Naive thymus-derived CD8-positive, alpha-beta T cell (primary cell): ENCODE data around the gene NTN3. TPM values are rescaled to one million over a fixed set of nuclear protein-coding genes. Genes with fewer than 3 reads are reported as not detected.

Experiments used
- ATAC-seq, 2 donors: fragments of 150-1000 bp; cut with Tn5 transposase in 1 of 2; sonication (Bioruptor Pico), chemical (Tn5 transposase) in 1 of 2; 1 replicate in 1 of 2; 2 replicates in 1 of 2; pipeline ENCODE4 v1.10.0; 2021; ENCODE audit warnings: mild to moderate bottlenecking in 2 of 2, moderate library complexity in 2 of 2
- POLR2A ChIA-PET: fragments of 350-600 bp; sonication (Branson Sonifier 250); formaldehyde crosslinking; loops from one replicate; lab custom pipeline; 2021; ENCODE audit warnings: antibody characterized with exemption; lab: Charles Lee
- DNase-seq, 10 donors: peaks; one replicate each; pipeline versions ENCODE4 v3.0.0 to v3.0.0-alpha.2; 2020 to 2022
- H3K27ac Mint-ChIP-seq, 10 donors: one replicate each; pipeline ENCODE4 v1.8.0; 2020 to 2022; ENCODE audit warnings: mild to moderate bottlenecking in 10 of 10, mixed read lengths in 10 of 10, moderate library complexity in 4 of 10, inconsistent platforms in 1 of 10
- H3K27me3 Mint-ChIP-seq, 5 donors: one replicate each; pipeline ENCODE4 v1.8.0; 2021 to 2022; ENCODE audit warnings: mixed read lengths in 5 of 5
- H3K36me3 Mint-ChIP-seq, 3 donors: one replicate each; pipeline ENCODE4 v1.8.0; 2020 to 2022; ENCODE audit warnings: mixed read lengths in 3 of 3, mild to moderate bottlenecking in 2 of 3, inconsistent platforms in 1 of 3
- H3K4me1 Mint-ChIP-seq, 4 donors: one replicate each; pipeline ENCODE4 v1.8.0; 2021 to 2022; ENCODE audit warnings: mixed read lengths in 4 of 4
- H3K4me3 Mint-ChIP-seq, 10 donors: one replicate each; pipeline ENCODE4 v1.8.0; 2020 to 2022; ENCODE audit warnings: mild to moderate bottlenecking in 10 of 10, mixed read lengths in 10 of 10, moderate library complexity in 6 of 10, inconsistent platforms in 1 of 10
- H3K9me3 Mint-ChIP-seq, 9 donors: one replicate each; pipeline ENCODE4 v1.8.0; 2020 to 2022; ENCODE audit warnings: mixed read lengths in 9 of 9, mild to moderate bottlenecking in 3 of 9, inconsistent platforms in 1 of 9, moderate library complexity in 1 of 9
- polyA plus RNA-seq, 3 donors: library from polyadenylated mRNA; unstranded; fragments of 300-500 nt; fragmentation: Illumina TruSeq; gene quantifications; one replicate each; pipeline ENCODE4 v1.2.3, GENCODE V29; 2021
- total RNA-seq, 8 experiments: library from RNA in 2 of 8; stranded (reverse) in 2 of 8; gene quantifications; one replicate each; pipeline ENCODE4 v1.2.3 and lab custom pipeline; 2021 to 2026

Gene NTN3
- not detected for total RNA-seq
- not detected for polyA plus RNA-seq
- 0 to 0.26 (median 0) reads per million in 6 experiments for total RNA-seq (lab: John Stamatoyannopoulos, UW)

- Mint-ChIP-seq H3K9me3 (no peaks in the 10 kb centered on the region), H3K27me3 (peaks cover 12 to 47% (median 22%) of the 10 kb centered on the region in 5 donors), H3K27ac (no peak within 1 kb of the TSS), H3K36me3 (no peaks in the 10 kb centered on the region), H3K4me3 (peak within 1 kb of the TSS in 3 of 10 donors; percentile 27 to 61 (median 33)), H3K4me1 (peaks cover 2 to 35% (median 25%) of the 10 kb centered on the region in 4 donors)
- ATAC-seq (no peak), DNase-seq (no peak)
- POLR2A ChIA-PET: interaction anchor here (0.7 kb wide), 1 partner anchor 386 kb away, joined by 3 read pairs; no protein-coding TSS in a partner anchor
These were observed at the start of gene NTN3 for GRCh38 chr16:2471016-2471652. Gene NTN3 (plus strand): TSS chr16:2471297. CDS start chr16:2471702, 405 bp downstream.

DNA sequence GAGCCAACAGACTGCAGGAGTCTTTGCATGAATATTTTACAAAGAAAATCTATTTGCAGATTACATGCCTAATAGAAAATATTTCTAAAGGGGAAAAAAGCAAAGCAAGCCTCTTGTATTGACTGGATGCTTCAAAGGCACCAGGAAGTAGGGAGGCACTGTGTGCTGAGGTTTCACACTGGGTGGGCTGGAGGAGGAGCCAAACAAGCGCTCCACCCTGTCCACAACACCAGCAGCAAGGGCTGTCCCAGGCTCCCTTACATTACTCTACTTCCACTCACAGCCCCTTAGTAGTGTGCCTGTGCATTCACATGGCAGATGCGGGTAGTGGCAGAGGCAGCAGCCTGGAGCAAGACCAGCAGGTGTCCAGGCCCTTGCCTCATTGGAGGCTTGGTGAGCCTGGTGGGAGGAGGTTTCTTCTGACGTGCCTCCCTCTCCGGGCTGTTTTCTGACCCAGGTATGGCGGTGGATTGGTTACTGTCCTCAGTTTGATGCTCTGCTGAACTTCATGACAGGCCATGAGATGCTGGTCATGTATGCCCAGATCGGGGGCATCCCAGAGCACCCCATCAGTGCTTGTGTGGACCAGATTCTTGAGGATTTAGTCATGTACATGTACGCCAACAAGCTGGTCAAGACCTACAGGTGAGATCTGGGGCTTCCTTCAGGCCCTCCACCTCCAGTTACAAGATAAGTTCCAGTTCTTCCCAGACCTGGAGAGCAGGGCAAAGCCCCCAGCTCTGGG, 48.8 kb upstream of the NTN3 start:
- POLR2A ChIA-PET: no interaction called here
- Mint-ChIP-seq H3K4me3 (no peak overlapping the region), H3K9me3 (no peaks in the 10 kb centered on the region), H3K36me3 (no peaks in the 10 kb centered on the region), H3K27me3 (peaks cover 0 to 4% (median 0%) of the 10 kb centered on the region in 5 donors), H3K27ac (no peak overlapping the region), H3K4me1 (peaks cover 0 to 11% (median 4%) of the 10 kb centered on the region in 4 donors)
- ATAC-seq (peak; percentile 35 to 58), DNase-seq (peak in 1 of 10 donors; percentile 25)

GRCh38 chr16:2424061-2425007, 46.8 kb upstream of the NTN3 start:
- Mint-ChIP-seq H3K36me3 (no peaks in the 10 kb centered on the region), H3K4me1 (peaks cover 0 to 14% (median 6%) of the 10 kb centered on the region in 4 donors), H3K27me3 (peaks cover 0 to 2% (median 0%) of the 10 kb centered on the region in 5 donors), H3K9me3 (no peaks in the 10 kb centered on the region), H3K4me3 (no peak overlapping the region), H3K27ac (no peak overlapping the region)
- ATAC-seq (no peak), DNase-seq (no peak)
- POLR2A ChIA-PET: no interaction called here

GRCh38 chr16:2425008-2425518, 46.0 kb upstream of the NTN3 start:
- Mint-ChIP-seq H3K4me1 (peaks cover 4 to 16% (median 9%) of the 10 kb centered on the region in 4 donors), H3K36me3 (no peaks in the 10 kb centered on the region)

GRCh38 chr16:2425825-2426430, 45.2 kb upstream of the NTN3 start:
- no peak for DNase-seq
- Mint-ChIP-seq H3K27ac (no peak overlapping the region), H3K9me3 (no peaks in the 10 kb centered on the region), H3K27me3 (peaks cover 0 to 1% (median 0%) of the 10 kb centered on the region in 5 donors), H3K36me3 (no peaks in the 10 kb centered on the region), H3K4me1 (peaks cover 9 to 24% (median 18%) of the 10 kb centered on the region in 4 donors), H3K4me3 (no peak overlapping the region)
- POLR2A ChIA-PET: interaction anchor here (0.5 kb wide), 1 partner anchor 11 kb away, joined by 3 read pairs; no protein-coding TSS in a partner anchor
- no peak for ATAC-seq

More at GRCh38 chr16:2425008-2425518, 46.0 kb upstream of the NTN3 start:
- no peak for DNase-seq
- H3K9me3 Mint-ChIP-seq: no peaks in the 10 kb centered on the region
- H3K27me3 Mint-ChIP-seq: peaks cover 0 to 2% (median 0%) of the 10 kb centered on the region in 5 donors
- H3K27ac Mint-ChIP-seq: peak overlapping the region in 1 of 10 donors; percentile 62
- ATAC-seq: no peak
- H3K4me3 Mint-ChIP-seq: no peak overlapping the region
- POLR2A ChIA-PET: no interaction called here

DNA sequence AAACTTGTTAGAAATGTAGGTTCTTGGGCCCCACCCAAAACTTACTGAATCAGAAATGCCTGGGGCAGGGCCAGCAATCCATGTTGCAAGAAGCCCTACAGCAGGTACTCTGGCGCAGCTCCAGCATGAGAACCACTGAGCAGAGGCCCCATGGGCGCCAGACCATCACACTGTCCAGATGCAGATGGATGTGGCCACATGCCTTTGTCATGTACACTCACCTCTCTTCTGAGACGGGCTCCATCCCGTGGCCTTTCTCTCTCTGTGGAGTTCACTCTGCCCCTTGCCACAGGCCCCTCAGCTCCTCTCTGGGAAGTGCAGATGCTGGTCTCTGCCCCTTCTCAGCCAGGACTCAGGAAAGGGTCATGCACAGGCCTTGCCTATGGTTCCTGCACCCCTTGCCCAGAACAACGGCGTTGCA, 44.1 kb upstream of the NTN3 start:
- peaks cover 9 to 23% (median 18%) of the 10 kb centered on the region in 4 donors for H3K4me1 Mint-ChIP-seq
- POLR2A ChIA-PET: no interaction called here

DNA sequence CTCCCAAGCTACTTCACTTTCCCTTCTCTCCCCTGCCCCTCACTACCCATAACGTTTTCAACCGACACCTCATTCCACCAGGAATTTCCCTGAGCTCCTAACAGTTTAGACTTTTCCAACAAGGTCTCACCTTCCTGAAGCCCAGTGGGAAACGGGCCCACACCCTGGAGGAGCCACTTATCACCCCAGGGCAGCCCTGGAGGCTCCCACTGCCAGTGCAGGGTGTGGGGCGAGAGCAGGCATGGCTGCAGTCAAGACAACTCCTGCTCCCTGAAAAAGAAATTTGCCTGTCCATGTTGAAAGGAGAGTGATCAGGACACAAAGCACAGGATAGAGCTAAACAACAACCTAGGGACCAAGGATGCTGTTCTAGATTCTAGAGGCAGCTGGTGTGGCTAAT, 43.6 kb upstream of the NTN3 start:
- ATAC-seq: no peak
- DNase-seq: no peak
- peaks cover 9 to 19% (median 16%) of the 10 kb centered on the region in 4 donors for H3K4me1 Mint-ChIP-seq
- peak overlapping the region; percentile 52 to 93 (median 86) for H3K4me3 Mint-ChIP-seq
- H3K9me3 Mint-ChIP-seq: no peaks in the 10 kb centered on the region
- no peaks in the 10 kb centered on the region for H3K36me3 Mint-ChIP-seq
- peak overlapping the region in 4 of 10 donors; percentile 46 to 81 (median 62) for H3K27ac Mint-ChIP-seq
- POLR2A ChIA-PET: interaction anchor here (0.5 to 1.6 kb wide), 2 partner anchors 33 to 816 kb away, joined by 4 to 6 read pairs; partner anchors contain the start of genes CRAMP1, IFT140 and TEDC2
- peaks cover 0 to 1% (median 0%) of the 10 kb centered on the region in 5 donors for H3K27me3 Mint-ChIP-seq

More for the DNA sequence above, 44.1 kb upstream of the NTN3 start:
- Mint-ChIP-seq H3K9me3 (no peaks in the 10 kb centered on the region), H3K27me3 (peaks cover 0 to 1% (median 0%) of the 10 kb centered on the region in 5 donors), H3K36me3 (no peaks in the 10 kb centered on the region), H3K4me3 (peak overlapping the region in 3 of 10 donors; percentile 85 to 93 (median 91)), H3K27ac (no peak overlapping the region)
- no peak for ATAC-seq
- no peak for DNase-seq

DNA sequence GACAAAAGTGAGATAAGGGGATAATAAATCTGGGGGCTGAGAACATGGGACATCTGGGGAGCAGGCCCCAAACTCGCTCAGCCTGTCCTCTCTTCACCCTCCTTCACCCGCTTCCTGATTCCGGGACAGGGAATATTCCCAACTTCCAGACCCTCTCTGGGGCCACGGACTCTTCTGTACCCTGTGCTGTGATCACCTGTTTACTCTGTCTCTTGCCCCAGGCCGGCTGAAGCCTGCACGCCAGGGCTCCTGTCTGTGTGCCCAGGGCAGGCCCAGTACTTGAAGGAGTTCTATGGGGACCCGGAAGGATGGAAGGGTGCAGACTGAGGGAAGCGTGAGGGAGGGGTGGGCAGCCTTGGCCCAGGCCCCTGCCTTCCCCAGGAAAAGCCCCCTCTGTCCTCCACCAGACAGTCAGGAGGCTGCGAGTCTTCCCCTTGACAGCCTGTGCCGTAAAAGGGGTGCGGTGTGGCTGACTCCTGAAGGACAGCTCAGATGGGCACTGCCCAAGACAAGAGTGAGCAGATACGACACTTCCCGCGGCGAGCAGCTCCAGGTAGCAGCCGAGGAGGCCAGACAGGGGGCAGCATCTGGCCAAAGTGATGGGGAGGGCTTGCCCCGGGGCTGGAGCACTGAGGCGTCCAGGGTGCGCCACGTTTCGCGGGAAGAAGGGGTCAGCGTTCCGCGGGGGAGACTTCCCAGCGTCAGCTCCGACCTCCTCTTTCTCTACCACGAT, 42.9 kb upstream of the NTN3 start:
- peak overlapping the region in 8 of 10 donors; percentile 4 to 88 (median 57) for H3K27ac Mint-ChIP-seq
- H3K4me3 Mint-ChIP-seq: peak overlapping the region; percentile 77 to 93 (median 88)
- no peaks in the 10 kb centered on the region for H3K9me3 Mint-ChIP-seq
- ATAC-seq (no peak), DNase-seq (peak in 1 of 10 donors; percentile 66)
- peaks cover 0 to 1% (median 0%) of the 10 kb centered on the region in 5 donors for H3K27me3 Mint-ChIP-seq
- peaks cover 9 to 16% (median 14%) of the 10 kb centered on the region in 4 donors for H3K4me1 Mint-ChIP-seq
- H3K36me3 Mint-ChIP-seq: peaks cover 0 to 3% (median 2%) of the 10 kb centered on the region in 3 donors
- POLR2A ChIA-PET: interaction anchor here (0.6 to 1.6 kb wide), 3 partner anchors 32 to 623 kb away, joined by 4 to 6 read pairs (median 5); partner anchors contain the start of genes TEDC2 and TRAF7

GRCh38 chr16:2428784-2429033, 42.4 kb upstream of the NTN3 start:
- Mint-ChIP-seq H3K4me3 (peak overlapping the region; percentile 77 to 93 (median 88)), H3K36me3 (peaks cover 0 to 4% (median 4%) of the 10 kb centered on the region in 3 donors), H3K27me3 (peaks cover 0 to 1% (median 0%) of the 10 kb centered on the region in 5 donors), H3K27ac (peak overlapping the region in 6 of 10 donors; percentile 4 to 88 (median 44)), H3K9me3 (no peaks in the 10 kb centered on the region), H3K4me1 (peaks cover 9 to 15% (median 14%) of the 10 kb centered on the region in 4 donors)
- POLR2A ChIA-PET: interaction anchor here (0.6 to 1.6 kb wide), 3 partner anchors 32 to 624 kb away, joined by 4 to 6 read pairs (median 5); partner anchors contain the start of genes TEDC2 and TRAF7
- peak in 1 of 2 donors; percentile 32 for ATAC-seq
- no peak for DNase-seq

GRCh38 chr16:2429034-2429770, 41.9 kb upstream of the NTN3 start, which contains the start of gene CCNF:
Gene CCNF (plus strand): TSS chr16:2429447. CDS start chr16:2429482, 35 bp downstream.
- H3K4me3 Mint-ChIP-seq: peak within 1 kb of the TSS; percentile 77 to 93 (median 88)
- ATAC-seq (peak; percentile 94 to 97), DNase-seq (peak; percentile 90 to 98 (median 94))
- H3K9me3 Mint-ChIP-seq: no peaks in the 10 kb centered on the region
- POLR2A ChIA-PET: interaction anchor here (0.6 to 1.7 kb wide), 5 partner anchors 31 to 647 kb away, joined by 3 to 6 read pairs (median 5); partner anchors contain the start of genes ATP6V0C, NUBP2, SPSB3 and TEDC2
- H3K27me3 Mint-ChIP-seq: peaks cover 0 to 1% (median 0%) of the 10 kb centered on the region in 5 donors
- peaks cover 0 to 4% (median 4%) of the 10 kb centered on the region in 3 donors for H3K36me3 Mint-ChIP-seq
- peaks cover 9 to 15% (median 14%) of the 10 kb centered on the region in 4 donors for H3K4me1 Mint-ChIP-seq
- peak within 1 kb of the TSS in 9 of 10 donors; percentile 17 to 88 (median 71) for H3K27ac Mint-ChIP-seq
